ENCODE results near the gene G0S2. TPM values are rescaled to one million over a fixed set of nuclear protein-coding genes. Genes with fewer than 3 reads are reported as not detected.

G0S2 gene
- total and polyA plus RNA-seq, 10 of the 15 experiments (the other 5 are each of a cell fraction or from before 2014, with no cell fraction given) = 0.07 to 0.51 (median 0.23) TPM

DNA sequence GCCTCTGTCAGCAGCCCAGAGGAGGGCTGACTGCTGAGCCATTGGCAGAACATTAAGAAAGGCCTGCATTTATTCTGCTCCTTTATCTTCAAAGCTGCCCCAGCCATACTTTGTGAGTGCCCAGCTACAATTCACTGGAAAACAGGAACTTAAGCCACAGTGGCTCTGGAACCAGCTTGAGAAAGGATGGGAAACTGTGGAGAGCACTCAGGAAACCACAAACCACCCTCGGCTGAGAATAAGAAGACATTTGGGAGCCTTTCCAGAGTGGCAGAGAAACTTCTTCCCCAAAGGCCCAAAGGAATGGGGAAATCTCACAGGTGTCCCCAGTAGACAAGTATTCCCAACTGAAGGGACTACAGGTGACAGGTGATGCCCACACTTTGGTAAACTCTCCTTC, 24.8 kb upstream of the G0S2 start:
- H3K9me3 ChIP-seq (replicated peaks; ENCODE audit: control insufficient read depth, insufficient read depth, low read length) = no peaks in the 10 kb centered on the region
- intact Hi-C loops (cut with micrococcal nuclease; ENCODE audit: unreplicated experiment) = loop anchor here (5.0 kb wide), 1 partner anchor 97 kb away; no protein-coding TSS in a partner anchor
- peaks cover 23% of the 10 kb centered on the region for H3K4me1 ChIP-seq (ENCODE audit: control insufficient read depth, insufficient read depth, low read length)
- 44% methylated on average over 1 of the region's 1 CpG for WGBS (ENCODE audit: insufficient coverage, insufficient replicate concordance, low lambda C conversion rate, missing lambda C conversion rate)
- ChIA-PET POLR2A (interaction anchor here (0.5 to 7.6 kb wide), 7 partner anchors 9 to 117 kb away, joined by 3 to 95 read pairs (median 5); partner anchors contain the start of gene G0S2), CTCF (interaction anchor here (0.6 to 3.3 kb wide), 10 partner anchors 8 to 1171 kb away, joined by 3 to 15 read pairs (median 4); partner anchors contain the start of gene G0S2), RAD21 (ENCODE audit: unreplicated experiment) (interaction anchor here (0.9 to 15.7 kb wide), 7 partner anchors 9 to 43 kb away, joined by 3 to 195 read pairs (median 5); partner anchors contain the start of gene G0S2), SMC1A (ENCODE audit: uncharacterized antibody, unreplicated experiment) (interaction anchor here (0.9 to 17.6 kb wide), 10 partner anchors 9 to 101 kb away, joined by 3 to 261 read pairs (median 6); partner anchors contain the start of gene G0S2)
- no peaks in the 10 kb centered on the region for H3K79me2 ChIP-seq (ENCODE audit: control insufficient read depth, insufficient read depth, low read length)
- no peak overlapping the region for H3K4me3 ChIP-seq
- H3K4me2 ChIP-seq (ENCODE audit: control insufficient read depth, insufficient read depth) = no peak overlapping the region
- TF ChIP-seq MYB (IDR thresholded peaks at IDR 0.05; ENCODE audit: borderline replicate concordance, low read depth, low read length) = no peak
- TF ChIP-seq, protein P1, sequence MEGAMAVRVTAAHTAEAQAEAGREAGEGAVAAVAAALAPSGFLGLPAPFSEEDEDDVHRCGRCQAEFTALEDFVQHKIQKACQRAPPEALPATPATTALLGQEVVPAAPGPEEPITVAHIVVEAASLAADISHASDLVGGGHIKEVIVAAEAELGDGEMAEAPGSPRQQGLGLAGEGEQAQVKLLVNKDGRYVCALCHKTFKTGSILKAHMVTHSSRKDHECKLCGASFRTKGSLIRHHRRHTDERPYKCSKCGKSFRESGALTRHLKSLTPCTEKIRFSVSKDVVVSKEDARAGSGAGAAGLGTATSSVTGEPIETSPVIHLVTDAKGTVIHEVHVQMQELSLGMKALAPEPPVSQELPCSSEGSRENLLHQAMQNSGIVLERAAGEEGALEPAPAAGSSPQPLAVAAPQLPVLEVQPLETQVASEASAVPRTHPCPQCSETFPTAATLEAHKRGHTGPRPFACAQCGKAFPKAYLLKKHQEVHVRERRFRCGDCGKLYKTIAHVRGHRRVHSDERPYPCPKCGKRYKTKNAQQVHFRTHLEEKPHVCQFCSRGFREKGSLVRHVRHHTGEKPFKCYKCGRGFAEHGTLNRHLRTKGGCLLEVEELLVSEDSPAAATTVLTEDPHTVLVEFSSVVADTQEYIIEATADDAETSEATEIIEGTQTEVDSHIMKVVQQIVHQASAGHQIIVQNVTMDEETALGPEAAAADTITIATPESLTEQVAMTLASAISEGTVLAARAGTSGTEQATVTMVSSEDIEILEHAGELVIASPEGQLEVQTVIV (IDR thresholded peaks at IDR 0.05; ENCODE audit: borderline replicate concordance, partially characterized antibody) = no peak
- TF ChIP-seq ZNF24 (IDR thresholded peaks at IDR 0.05) = no peak
- H2AFZ ChIP-seq (ENCODE audit: control insufficient read depth, low read depth, low read length) = no peak overlapping the region
- ATAC-seq (no peak), DNase-seq (ENCODE audit: low read depth, low spot score) (no peak), FAIRE-seq (no peak)
- in situ Hi-C loops (cut with MboI) = no loop called here
- no peak overlapping the region for H3K9ac ChIP-seq (ENCODE audit: control insufficient read depth, insufficient read depth, low read length)
- no TSS peak for BruUV-seq (replicated peaks)
- no peaks in the 10 kb centered on the region for H4K20me1 ChIP-seq (ENCODE audit: control insufficient read depth, insufficient read depth)
- H3K36me3 ChIP-seq (ENCODE audit: control insufficient read depth in 2 of 2, insufficient read depth in 2 of 2, low read length in 1 of 2) = no peaks in the 10 kb centered on the region
- no peaks in the 10 kb centered on the region for H3K27me3 ChIP-seq (replicated peaks in 1 of 2; ENCODE audit: control insufficient read depth in 2 of 2, insufficient read depth in 2 of 2, low read length in 1 of 2)
- H3K27ac ChIP-seq (ENCODE audit: control insufficient read depth, insufficient read depth) = no peak overlapping the region

Measured in GM12878 (cell line).